ENCODE results near the gene APEH.

Gene APEH

DNA sequence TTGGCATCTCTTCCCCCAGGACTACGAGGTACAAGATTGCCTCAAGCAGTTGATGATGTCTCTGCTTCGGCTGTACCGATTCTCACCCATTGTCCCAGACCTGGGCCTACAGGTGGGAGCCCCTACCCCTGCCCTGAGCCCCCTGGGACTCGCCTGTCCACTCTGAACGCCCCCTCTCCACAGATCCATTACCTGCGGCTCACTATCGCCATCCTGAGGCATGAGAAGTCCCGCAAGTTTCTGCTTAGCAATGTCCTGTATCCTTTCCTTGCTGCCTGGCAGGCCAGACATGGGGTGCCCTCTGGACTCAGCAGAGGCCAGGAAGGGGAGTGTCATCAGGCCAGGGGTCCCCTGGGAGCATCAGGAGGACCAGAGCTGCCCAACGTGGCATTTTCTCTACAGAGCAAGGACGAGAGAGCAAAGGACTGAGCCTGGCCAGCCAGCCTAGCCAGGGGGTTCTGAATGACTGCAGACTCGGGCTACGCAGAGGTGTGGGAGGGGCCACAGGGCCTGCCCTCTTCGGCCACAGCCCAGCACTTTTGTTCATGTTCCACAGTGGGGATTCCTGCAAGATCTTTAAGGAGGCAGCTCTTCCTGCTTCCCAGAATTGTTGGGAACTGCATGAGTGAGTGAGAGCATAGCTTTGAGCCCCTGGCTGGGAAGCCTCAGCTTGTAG is 26.4 kb downstream of the APEH start:
- Histone ChIP-seq H3K4me3 (ENCODE audit: low read depth, low read length) (no peak overlapping the region), H3K27me3 (no peaks in the 10 kb centered on the region), H3K36me3 (no peaks in the 10 kb centered on the region), H3K4me1 (no peaks in the 10 kb centered on the region), H3K9me3 (no peaks in the 10 kb centered on the region)
- DNase-seq = no peak
- TF ChIP-seq, protein P1, sequence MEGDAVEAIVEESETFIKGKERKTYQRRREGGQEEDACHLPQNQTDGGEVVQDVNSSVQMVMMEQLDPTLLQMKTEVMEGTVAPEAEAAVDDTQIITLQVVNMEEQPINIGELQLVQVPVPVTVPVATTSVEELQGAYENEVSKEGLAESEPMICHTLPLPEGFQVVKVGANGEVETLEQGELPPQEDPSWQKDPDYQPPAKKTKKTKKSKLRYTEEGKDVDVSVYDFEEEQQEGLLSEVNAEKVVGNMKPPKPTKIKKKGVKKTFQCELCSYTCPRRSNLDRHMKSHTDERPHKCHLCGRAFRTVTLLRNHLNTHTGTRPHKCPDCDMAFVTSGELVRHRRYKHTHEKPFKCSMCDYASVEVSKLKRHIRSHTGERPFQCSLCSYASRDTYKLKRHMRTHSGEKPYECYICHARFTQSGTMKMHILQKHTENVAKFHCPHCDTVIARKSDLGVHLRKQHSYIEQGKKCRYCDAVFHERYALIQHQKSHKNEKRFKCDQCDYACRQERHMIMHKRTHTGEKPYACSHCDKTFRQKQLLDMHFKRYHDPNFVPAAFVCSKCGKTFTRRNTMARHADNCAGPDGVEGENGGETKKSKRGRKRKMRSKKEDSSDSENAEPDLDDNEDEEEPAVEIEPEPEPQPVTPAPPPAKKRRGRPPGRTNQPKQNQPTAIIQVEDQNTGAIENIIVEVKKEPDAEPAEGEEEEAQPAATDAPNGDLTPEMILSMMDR (IDR thresholded peaks at IDR 0.05; ENCODE audit: low read depth, low read length) = 0 out of 2 replicates have a peak, but pooled peaks have one; percentile 9

DNA sequence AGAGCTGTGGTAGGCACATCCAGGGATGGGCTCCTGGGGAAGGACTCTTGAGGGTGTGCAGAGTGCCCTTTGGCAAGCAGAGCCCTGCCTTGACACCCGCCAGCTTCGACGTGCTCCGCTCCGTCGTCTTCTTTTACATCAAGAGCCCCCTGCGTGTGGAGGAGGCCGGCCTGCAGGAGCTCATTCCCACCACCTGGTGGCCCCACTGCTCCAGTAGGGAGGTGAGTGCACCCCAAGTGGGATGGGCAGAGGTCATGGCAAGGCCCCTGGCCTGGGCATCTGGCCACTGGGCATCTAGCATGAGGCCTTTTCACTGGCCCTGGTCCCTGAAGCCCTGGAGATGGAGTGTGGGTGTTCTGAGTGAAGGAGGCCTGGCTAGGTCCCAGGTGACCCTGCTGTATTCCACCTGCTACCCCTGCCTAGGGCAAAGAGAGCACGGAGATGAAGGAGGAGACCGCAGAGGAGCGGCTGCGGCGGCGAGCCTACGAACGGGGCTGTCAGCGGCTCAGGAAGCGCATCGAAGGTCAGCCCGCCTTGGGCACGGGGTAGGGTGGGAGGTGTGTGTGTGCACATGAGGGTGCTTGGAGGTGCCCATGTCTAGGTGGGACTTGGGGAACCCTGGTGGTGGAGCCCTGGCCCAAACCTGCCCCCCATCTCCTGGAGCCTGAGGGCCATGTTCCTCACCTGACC is 27.4 kb downstream of the APEH start:
- Histone ChIP-seq H3K27me3 (no peaks in the 10 kb centered on the region), H3K36me3 (no peaks in the 10 kb centered on the region), H3K4me1 (no peaks in the 10 kb centered on the region), H3K9me3 (no peaks in the 10 kb centered on the region), H3K4me3 (ENCODE audit: low read depth, low read length) (no peak overlapping the region)
- TF ChIP-seq, protein P1 (IDR thresholded peaks at IDR 0.05; ENCODE audit: low read depth, low read length) = peak; percentile 39
- no peak for DNase-seq

DNA sequence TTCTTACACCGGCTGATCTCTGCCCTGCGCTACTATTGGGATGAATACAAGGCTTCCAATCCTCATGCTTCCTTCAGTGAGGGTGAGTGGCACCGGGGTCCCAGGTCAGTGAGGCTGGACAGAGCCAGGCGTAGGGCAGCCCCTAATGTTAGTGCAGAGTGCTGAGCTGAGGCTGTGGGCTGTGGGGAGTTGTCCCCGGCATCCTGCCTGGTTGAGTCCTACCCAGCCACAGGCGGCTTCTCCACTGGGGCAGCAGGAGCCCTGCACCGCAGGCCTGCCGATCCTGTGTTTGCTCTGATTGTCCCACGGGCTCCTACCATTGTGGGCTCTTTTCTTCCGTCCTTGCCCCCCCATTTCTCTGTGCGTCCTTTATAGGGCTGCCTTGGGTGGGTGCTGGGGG is 28.5 kb downstream of the APEH start:
- H3K4me3 ChIP-seq (ENCODE audit: low read depth, low read length) = no peak overlapping the region
- DNase-seq = no peak
- no peaks in the 10 kb centered on the region for H3K27me3 ChIP-seq
- H3K36me3 ChIP-seq = no peaks in the 10 kb centered on the region
- TF ChIP-seq, protein P1 (IDR thresholded peaks at IDR 0.05; ENCODE audit: low read depth, low read length) = no peak
- H3K9me3 ChIP-seq = no peaks in the 10 kb centered on the region
- H3K4me1 ChIP-seq = no peaks in the 10 kb centered on the region

DNA sequence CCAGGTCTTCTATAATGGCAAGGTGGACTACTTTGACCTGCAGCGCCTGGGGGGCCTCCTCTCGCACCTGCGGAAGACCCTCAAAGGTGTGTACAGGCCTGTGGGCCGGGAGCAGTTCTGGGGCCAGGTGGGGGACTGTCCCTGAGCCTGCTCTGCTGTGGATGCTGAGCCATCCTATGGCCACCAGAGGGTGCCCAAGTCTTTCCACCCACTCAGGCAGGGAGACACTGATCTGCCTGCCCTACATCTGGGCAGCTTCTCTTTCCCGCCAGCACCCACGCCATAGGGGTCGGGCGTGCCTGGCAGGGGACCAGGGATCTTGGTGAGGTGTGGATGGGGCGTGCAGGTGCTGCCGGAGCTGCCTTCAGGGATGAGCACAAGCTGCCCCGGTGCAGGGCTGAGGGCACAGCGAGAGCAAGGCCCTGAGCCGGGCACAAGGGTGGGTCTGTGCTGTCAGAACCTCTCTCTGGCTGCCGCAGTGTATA is 29.3 kb downstream of the APEH start:
- Histone ChIP-seq H3K4me3 (ENCODE audit: low read depth, low read length) (no peak overlapping the region), H3K27me3 (no peaks in the 10 kb centered on the region), H3K9me3 (no peaks in the 10 kb centered on the region), H3K4me1 (no peaks in the 10 kb centered on the region), H3K36me3 (no peaks in the 10 kb centered on the region)
- TF ChIP-seq, protein P1 (IDR thresholded peaks at IDR 0.05; ENCODE audit: low read depth, low read length) = peak; percentile 74
- peak; percentile 71 for DNase-seq

DNA sequence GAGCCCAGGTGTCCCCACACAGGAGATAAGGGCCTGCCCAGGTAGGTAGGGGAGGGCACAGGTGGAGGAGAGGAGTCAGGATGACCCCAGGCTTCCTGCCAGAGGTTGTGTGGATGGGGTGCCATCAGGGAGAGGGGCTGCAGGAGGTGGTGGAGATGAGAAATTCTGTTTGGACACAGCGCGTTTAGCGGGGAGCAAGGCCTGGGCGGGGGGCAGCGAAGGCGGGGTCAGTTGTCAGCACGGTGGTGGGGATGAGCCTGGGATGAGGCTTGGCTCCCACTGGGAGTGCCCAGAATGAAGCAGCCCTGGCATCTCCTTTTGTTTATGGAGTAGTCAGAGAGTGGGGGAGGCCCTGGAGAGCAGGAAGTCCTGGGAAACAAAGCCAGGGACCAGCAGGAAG is 29.8 kb downstream of the APEH start:
- Histone ChIP-seq H3K4me1 (no peaks in the 10 kb centered on the region), H3K36me3 (no peaks in the 10 kb centered on the region), H3K9me3 (no peaks in the 10 kb centered on the region), H3K4me3 (ENCODE audit: low read depth, low read length) (no peak overlapping the region), H3K27me3 (no peaks in the 10 kb centered on the region)
- TF ChIP-seq, protein P1 (IDR thresholded peaks at IDR 0.05; ENCODE audit: low read depth, low read length) = no peak
- DNase-seq = no peak

DNA sequence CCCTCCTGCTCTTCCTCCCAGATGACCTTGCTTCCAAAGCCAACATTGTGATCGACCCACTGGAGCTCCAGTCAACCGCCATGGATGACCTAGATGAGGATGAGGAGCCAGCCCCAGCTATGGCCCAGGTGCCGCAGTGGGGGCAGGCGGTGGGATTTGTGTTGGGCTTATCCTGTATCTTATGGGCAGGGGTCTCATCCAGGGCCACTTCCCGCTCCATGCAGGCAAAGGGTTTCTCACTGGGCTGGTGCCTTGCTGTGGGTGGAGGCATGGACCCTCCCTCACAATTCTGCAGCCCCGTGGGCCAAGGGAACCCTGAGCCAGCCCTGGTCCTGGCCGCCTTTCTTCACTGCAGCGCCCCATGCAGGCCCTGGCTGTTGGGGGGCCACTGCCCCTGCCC is 30.5 kb downstream of the APEH start:
- Histone ChIP-seq H3K27me3 (no peaks in the 10 kb centered on the region), H3K4me1 (no peaks in the 10 kb centered on the region), H3K9me3 (no peaks in the 10 kb centered on the region), H3K36me3 (no peaks in the 10 kb centered on the region), H3K4me3 (ENCODE audit: low read depth, low read length) (no peak overlapping the region)
- DNase-seq = no peak
- TF ChIP-seq, protein P1 (IDR thresholded peaks at IDR 0.05; ENCODE audit: low read depth, low read length) = no peak

Data from BE2C (cell line).